Heart left ventricle (tissue), 16 donors: Measurements from ENCODE around the gene C17orf67. TPM values are rescaled to one million over a fixed set of nuclear protein-coding genes. Genes with fewer than 3 reads are reported as not detected.

Experiments
- ATAC-seq, 4 donors: fragments of 200-7000 bp; cut with Tn5 transposase; one replicate each; pipeline ENCODE4 v1.9.1; 2020 to 2022; ENCODE audit warnings: moderate library complexity in 4 of 4, mild to moderate bottlenecking in 3 of 4, moderate number of reproducible peaks in 1 of 4
- DNase-seq, 5 donors: peaks; one replicate each; pipeline ENCODE4 v3.0.0-alpha.2; 2020
- H3K27ac ChIP-seq, 12 donors: fragments of 200-600 bp; sonication (generic) in 4 of 12; one replicate each; pipeline versions ENCODE4 v1.5.0 to v1.8.0; 2016 to 2022; ENCODE audit warnings: mild to moderate bottlenecking in 2 of 12
- H3K27me3 ChIP-seq, 9 donors: fragments of 200-600 bp; sonication (generic) in 2 of 9; one replicate each; pipeline versions ENCODE4 v1.5.1 to v1.8.0; 2016 to 2022; ENCODE audit warnings: mild to moderate bottlenecking in 3 of 9
- H3K36me3 ChIP-seq, 9 donors: fragments of 200-600 bp; sonication (generic) in 2 of 9; one replicate each; pipeline versions ENCODE4 v1.5.0 to v1.8.0; 2018 to 2022; ENCODE audit warnings: mild to moderate bottlenecking in 2 of 9
- H3K4me1 ChIP-seq, 12 donors: fragments of 200-600 bp; sonication (generic) in 4 of 12; one replicate each; pipeline versions ENCODE4 v1.5.0 to v1.8.0; 2016 to 2022; ENCODE audit warnings: mild to moderate bottlenecking in 3 of 12
- H3K4me3 ChIP-seq, 12 donors: fragments of 200-600 bp; sonication (generic) in 4 of 12; one replicate each; pipeline versions ENCODE4 v1.5.0 to v1.8.0; 2017 to 2022; ENCODE audit warnings: mild to moderate bottlenecking in 9 of 12, moderate library complexity in 4 of 12
- H3K9me3 ChIP-seq, 12 donors: fragments of 200-600 bp; sonication (generic) in 4 of 12; one replicate each; pipeline versions ENCODE4 v1.5.0 to v1.8.0; 2016 to 2022; ENCODE audit warnings: mild to moderate bottlenecking in 1 of 12
- POLR2A ChIP-seq, 2 donors: fragments of 450-650 bp; IDR thresholded peaks; one replicate each; pipeline ENCODE4 v1.6.1; 2017; ENCODE audit warnings: antibody characterized with exemption in 2 of 2, mild to moderate bottlenecking in 2 of 2, moderate library complexity in 2 of 2
- WGBS, 4 donors: extraction: QIAGEN DNeasy Blood & Tissue Kit in 2 of 4; methylation state at CpG; one replicate each; pipeline versions ENCODE4 v1.1.5 to v1.1.7; 2013 to 2018; 5-methylcytosine and 5-hydroxymethylcytosine counted together
- intact Hi-C, 10 donors: fragments of 100-400 bp; cut with DNase I; formaldehyde crosslinking; loops; one replicate each; pipeline versions ENCODE4 v1.11.1 to v1.14.2; 2022
- polyA plus RNA-seq, 2 donors: library from polyadenylated mRNA; stranded (reverse); fragments of 200-250 nt; gene quantifications; one replicate each; pipeline ENCODE4 v1.2.3, GENCODE V29; 2013
- total RNA-seq, 9 donors: library from RNA; depleted of rRNA in 2 of 9; stranded (reverse); fragments of >200 nt in 2 of 9; fragmentation: NEBNext Ultra II Directional in 3 of 9; extraction: Animal tissue kit (Norgen Biotek cat#: 25700) in 3 of 9; gene quantifications; one replicate each; pipeline versions ENCODE4 v1.1.0 to v1.2.4, GENCODE V29; 2016 to 2023
- TF ChIP-seq, protein P1 (sequence below), 12 donors: fragments of 200-600 bp; sonication (generic) in 4 of 12; IDR thresholded peaks; one replicate each; pipeline versions ENCODE4 v1.5.0 to v1.8.0; 2018 to 2022; ENCODE audit warnings: antibody characterized with exemption in 12 of 12, mild to moderate bottlenecking in 5 of 12
- donor health status: ischemic (EF 13 %, LVEDD 7.1; RV severe dilation, severe dysfunction).
- donor health status: healthy with polysubstance abuse.
- donor health status: DM: no; HTN: yes; CAD: no.
- donor health status: DM: no; HTN: no; CAD: no.
- donor health status: ischemic (EF 25% LVEDD 6.9; RV normal size, moderate dysfunction).
- donor health status: ischemic (EF 25% LVEDD 5.7; RV mildly dilated, moderate dysfunction).
- donor health status: healthy.
- donor health status: DM: yes; HTN: yes; CAD: no.
- donor health status: ischemic (EF 35%, LVEDD 5.7; RV mildly dilated, moderate dysfunction).
- donor health status: nonischemic (EF 11% LVEDD 7.7; RV severe dilation, severe dysfunction).
- donor health status: DM: yes; HTN: yes; CAD: no.
- donor health status: PGD.
- donor health status: ischemic (EF 29% LVEDD 5.4; RV normal size, mild dysfunction).
- donor health status: nonischemic (EF 23%, LVEDD 6.1; RV moderate dilation, normal function).

The C17orf67 gene
- total and polyA plus RNA-seq, 11 donors: 0.14 to 1.1 (median 0.45) TPM

- H3K27me3 ChIP-seq: no peaks in the 10 kb centered on the region
- 32 to 47% (median 34%) methylated on average over 2 of the region's 2 CpGs for WGBS, 4 donors
- no peak overlapping the region for H3K4me3 ChIP-seq
- H3K4me1 ChIP-seq: no peaks in the 10 kb centered on the region
- DNase-seq (no peak), ATAC-seq (peak in 1 of 4 donors; percentile 30)
- TF ChIP-seq, protein P1, sequence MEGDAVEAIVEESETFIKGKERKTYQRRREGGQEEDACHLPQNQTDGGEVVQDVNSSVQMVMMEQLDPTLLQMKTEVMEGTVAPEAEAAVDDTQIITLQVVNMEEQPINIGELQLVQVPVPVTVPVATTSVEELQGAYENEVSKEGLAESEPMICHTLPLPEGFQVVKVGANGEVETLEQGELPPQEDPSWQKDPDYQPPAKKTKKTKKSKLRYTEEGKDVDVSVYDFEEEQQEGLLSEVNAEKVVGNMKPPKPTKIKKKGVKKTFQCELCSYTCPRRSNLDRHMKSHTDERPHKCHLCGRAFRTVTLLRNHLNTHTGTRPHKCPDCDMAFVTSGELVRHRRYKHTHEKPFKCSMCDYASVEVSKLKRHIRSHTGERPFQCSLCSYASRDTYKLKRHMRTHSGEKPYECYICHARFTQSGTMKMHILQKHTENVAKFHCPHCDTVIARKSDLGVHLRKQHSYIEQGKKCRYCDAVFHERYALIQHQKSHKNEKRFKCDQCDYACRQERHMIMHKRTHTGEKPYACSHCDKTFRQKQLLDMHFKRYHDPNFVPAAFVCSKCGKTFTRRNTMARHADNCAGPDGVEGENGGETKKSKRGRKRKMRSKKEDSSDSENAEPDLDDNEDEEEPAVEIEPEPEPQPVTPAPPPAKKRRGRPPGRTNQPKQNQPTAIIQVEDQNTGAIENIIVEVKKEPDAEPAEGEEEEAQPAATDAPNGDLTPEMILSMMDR (IDR thresholded peaks at IDR 0.05): no peak
- no peak for TF ChIP-seq POLR2A (IDR thresholded peaks at IDR 0.05)
- H3K36me3 ChIP-seq: peaks cover 0 to 31% (median 13%) of the 10 kb centered on the region in 9 donors
- no peaks in the 10 kb centered on the region for H3K9me3 ChIP-seq
- H3K27ac ChIP-seq: no peak overlapping the region
- intact Hi-C loops: no loop called here
Measured at GRCh38 chr17:56867948-56868376, 34.2 kb upstream of the C17orf67 start.

- intact Hi-C loops: no loop called here
- no peak for TF ChIP-seq POLR2A (IDR thresholded peaks at IDR 0.05)
- TF ChIP-seq, protein P1 (IDR thresholded peaks at IDR 0.05): peak in 2 of 12 donors; percentile 5 to 23
- no peaks in the 10 kb centered on the region for H3K9me3 ChIP-seq
- no peak for ATAC-seq
- no peak for DNase-seq
- WGBS, 4 donors: 43 to 97% (median 53%) methylated on average over 3 of the region's 3 CpGs
- H3K4me3 ChIP-seq: no peak overlapping the region
- H3K27ac ChIP-seq: no peak overlapping the region
- no peaks in the 10 kb centered on the region for H3K4me1 ChIP-seq
- no peaks in the 10 kb centered on the region for H3K27me3 ChIP-seq
- H3K36me3 ChIP-seq: peaks cover 0 to 46% (median 28%) of the 10 kb centered on the region in 9 donors
Measured at GRCh38 chr17:56866496-56866895, 32.8 kb upstream of the C17orf67 start.

DNA sequence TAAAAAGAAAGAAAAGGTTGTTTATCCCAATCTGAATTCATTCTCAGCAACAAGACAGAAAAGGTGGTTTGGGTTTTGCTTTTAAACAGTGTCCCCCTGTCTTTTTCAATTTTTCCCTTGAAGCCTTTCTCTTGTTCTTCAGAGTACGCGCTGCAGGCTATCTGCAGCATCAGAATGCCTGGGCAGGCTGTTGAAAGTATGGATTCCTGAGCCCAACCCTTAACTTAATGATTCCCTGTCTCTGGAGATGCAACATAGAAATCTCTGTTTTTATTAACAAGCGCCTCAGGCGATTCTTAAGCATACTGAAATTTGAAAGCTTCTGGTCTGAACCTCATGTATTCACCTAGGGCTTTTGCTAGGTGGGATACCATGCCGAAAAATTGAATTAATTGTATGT, 32.4 kb upstream of the C17orf67 start:
- no peak for TF ChIP-seq POLR2A (IDR thresholded peaks at IDR 0.05)
- TF ChIP-seq, protein P1 (IDR thresholded peaks at IDR 0.05): no peak
- Histone ChIP-seq H3K36me3 (peaks cover 0 to 50% (median 32%) of the 10 kb centered on the region in 9 donors), H3K9me3 (no peaks in the 10 kb centered on the region), H3K27ac (no peak overlapping the region), H3K27me3 (no peaks in the 10 kb centered on the region), H3K4me1 (no peaks in the 10 kb centered on the region), H3K4me3 (no peak overlapping the region)
- ATAC-seq (no peak), DNase-seq (no peak)
- intact Hi-C loops: no loop called here
- WGBS, 4 donors: 93 to 95% (median 94%) methylated on average over 5 of the region's 5 CpGs

- DNase-seq: no peak
- Histone ChIP-seq H3K27me3 (no peaks in the 10 kb centered on the region), H3K36me3 (peaks cover 0 to 71% (median 48%) of the 10 kb centered on the region in 9 donors), H3K27ac (no peak overlapping the region), H3K4me1 (no peaks in the 10 kb centered on the region), H3K9me3 (no peaks in the 10 kb centered on the region), H3K4me3 (no peak overlapping the region)
- 69 to 91% (median 83%) methylated on average over 3 of the region's 3 CpGs for WGBS, 4 donors
- no peak for ATAC-seq
- intact Hi-C loops: no loop called here
- TF ChIP-seq, protein P1 (IDR thresholded peaks at IDR 0.05): no peak
- no peak for TF ChIP-seq POLR2A (IDR thresholded peaks at IDR 0.05)
Measured at GRCh38 chr17:56863974-56864373, 30.3 kb upstream of the C17orf67 start.
